Stimulated activated CD4-positive, alpha-beta T cell treated with anti-CD3 and anti-CD28 coated beads, Interleukin-1b, Interleukin-23, amount 100 ng/mL, for 1 hour (primary cell): ENCODE results near the gene TMEM198.

Experiments used
- DNase-seq, 2 donors: peaks; one replicate each; pipeline ENCODE4 v3.0.0-alpha.2; 2020; ENCODE audit warnings: low read depth in 2 of 2

The TMEM198 gene

DNA sequence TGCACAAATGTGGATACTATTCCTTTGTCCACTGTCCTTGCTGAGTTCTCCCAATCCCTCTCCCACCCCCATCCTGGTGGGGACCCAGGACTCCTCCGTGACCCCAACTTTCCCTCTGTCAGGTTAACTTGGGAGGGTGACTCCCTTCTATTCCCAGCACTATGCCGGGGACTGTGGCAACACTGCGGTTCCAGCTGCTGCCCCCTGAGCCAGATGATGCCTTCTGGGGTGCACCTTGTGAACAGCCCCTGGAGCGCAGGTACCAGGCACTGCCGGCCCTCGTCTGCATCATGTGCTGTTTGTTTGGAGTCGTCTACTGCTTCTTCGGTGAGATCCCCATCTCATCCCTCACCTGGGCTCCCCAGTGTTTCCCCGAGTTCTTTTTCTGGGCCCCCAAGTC lies 739 bp downstream of the TMEM198 start:
- DNase-seq, result no peak

DNA sequence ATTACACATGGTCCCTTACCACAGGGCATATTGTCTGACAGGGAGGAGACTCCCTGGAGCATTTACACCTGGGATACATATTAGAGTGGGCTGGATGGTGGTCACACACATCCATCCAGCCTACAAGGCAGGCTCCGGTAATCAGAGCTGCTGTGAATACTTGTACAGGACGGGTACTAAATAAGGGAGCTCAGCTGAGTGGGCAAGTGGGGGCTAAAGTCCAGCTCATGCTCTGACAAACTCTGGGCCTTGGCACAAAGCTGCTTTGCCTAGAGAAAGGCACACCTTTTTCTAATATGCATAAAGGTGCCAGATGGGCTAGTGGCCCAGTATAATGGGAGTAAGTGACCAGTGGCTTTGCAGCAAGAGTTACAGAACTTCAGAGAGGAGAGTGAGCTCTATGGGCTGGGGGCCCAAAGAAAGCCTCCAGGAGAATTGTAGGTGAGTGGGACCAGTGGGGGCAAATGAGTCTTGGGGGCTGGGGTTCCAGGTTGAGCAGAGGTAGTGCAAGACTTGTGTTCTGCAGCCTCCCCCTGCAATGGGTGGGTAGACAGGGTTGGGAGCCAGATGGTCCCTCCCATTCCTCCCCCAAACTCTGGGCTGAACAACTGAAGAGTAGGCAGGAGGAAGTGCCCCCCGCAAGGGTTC lies 1.6 kb downstream of the TMEM198 start:
- DNase-seq, result no peak

DNA sequence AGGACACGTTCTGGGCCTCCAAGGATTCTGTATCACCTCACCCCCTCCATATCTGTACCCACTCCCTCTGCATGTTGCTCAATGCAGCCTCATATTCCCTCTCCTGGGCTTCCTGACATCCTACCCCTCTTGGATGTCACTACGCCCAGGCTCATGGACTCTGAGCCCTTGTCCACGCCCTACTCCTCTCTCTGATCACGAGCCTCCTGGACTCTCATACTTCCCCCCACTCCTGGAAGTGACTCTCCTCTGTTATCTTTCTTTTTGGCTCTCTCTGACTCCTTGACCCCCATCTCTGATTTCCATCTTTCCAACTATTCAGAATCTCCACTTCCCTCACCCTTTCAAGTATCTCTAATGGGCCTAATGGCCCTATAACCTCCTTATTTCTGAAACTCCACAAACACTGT lies 2.1 kb downstream of the TMEM198 start:
- no peak for DNase-seq

DNA sequence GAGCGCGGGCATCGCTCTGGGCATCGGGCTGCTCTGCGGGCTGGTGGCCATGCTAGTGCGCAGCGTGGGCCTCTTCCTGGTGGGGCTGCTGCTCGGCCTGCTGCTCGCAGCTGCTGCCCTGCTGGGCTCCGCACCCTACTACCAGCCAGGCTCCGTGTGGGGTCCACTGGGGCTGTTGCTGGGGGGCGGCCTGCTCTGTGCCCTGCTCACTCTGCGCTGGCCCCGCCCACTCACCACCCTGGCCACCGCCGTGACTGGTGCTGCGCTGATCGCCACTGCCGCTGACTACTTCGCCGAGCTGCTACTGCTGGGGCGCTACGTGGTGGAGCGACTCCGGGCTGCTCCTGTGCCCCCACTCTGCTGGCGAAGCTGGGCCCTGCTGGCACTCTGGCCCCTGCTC lies 3.8 kb downstream of the TMEM198 start:
- DNase-seq, result no peak

DNA sequence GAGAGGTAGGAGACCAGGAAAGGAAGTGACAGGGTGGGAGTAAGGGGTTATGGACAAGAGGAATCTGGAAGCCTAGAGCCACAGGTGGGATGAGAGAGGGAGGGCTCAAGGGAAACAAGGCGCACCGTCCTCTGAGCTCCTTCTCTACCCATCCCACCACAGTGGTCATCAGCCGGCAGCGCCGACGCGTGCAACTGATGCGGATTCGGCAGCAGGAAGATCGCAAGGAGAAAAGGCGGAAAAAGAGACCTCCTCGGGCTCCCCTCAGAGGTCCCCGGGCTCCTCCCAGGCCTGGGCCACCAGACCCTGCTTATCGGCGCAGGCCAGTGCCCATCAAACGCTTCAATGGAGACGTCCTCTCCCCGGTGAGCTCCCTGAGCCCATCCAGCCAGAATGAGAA lies 5.2 kb downstream of the TMEM198 start:
- DNase-seq, result no peak

DNA sequence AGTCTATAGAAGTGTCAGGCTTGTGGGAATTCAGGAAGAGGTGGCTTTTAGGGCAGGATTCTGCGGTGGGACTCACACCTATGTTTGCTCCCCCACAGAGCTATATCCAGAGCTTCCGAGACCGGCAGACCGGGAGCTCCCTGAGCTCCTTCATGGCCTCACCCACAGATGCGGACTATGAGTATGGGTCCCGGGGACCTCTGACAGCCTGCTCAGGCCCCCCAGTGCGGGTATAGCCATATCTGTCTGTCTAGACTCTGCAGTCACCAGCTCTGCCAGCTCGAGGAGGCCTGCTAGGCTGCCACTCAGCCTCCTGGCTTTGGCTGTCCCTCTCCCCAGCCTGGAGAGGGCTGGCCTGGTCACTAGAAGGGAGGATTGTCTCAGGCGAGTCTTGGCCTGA lies 5.8 kb downstream of the TMEM198 start:
- no peak for DNase-seq

DNA sequence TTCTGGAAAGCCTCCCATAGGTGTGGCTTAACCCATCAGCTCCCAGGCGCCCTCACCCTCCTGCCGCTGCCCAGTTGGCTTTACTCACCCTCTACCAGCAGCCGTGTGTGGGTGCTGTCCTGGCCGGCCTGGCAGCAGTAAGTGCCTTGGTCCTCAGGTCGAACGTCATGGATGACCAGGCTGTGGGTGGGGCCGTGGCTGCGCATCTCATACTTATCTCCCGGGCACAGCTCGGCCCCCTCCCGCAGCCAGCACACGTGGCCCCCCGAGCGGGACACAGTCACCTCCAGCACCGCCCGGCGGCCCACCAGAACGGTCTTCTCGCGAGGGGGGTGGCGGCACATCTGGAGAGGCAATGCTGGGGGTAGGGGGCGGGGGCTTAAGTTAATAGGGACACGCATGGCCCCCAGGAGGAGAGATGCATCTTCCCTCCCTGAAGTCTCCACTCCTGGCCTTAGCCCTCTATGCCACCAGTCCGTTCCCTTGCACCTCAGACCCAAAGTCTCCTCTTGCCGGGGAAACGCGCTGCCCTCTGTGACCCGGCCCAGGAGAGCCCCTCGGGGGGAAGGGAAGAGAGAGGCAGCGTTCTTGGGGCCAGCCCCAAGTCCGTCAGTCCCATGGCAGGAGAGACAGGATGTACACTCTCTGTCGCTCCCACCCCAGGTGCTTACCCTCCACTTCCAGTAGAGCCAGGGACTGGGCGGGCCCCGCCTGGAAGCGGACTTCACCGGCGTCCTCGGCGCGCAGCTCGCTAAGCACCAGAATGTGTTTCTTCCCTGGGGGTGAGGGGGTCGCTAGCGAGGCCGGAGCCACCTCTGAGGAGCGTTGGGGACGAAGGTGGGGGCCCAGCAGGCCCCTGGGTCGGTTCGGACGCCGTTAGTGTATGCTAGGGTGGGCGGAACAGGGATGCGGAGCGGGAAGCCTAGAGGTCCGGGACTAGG lies 7.9 kb downstream of the TMEM198 start:
- no peak for DNase-seq

DNA sequence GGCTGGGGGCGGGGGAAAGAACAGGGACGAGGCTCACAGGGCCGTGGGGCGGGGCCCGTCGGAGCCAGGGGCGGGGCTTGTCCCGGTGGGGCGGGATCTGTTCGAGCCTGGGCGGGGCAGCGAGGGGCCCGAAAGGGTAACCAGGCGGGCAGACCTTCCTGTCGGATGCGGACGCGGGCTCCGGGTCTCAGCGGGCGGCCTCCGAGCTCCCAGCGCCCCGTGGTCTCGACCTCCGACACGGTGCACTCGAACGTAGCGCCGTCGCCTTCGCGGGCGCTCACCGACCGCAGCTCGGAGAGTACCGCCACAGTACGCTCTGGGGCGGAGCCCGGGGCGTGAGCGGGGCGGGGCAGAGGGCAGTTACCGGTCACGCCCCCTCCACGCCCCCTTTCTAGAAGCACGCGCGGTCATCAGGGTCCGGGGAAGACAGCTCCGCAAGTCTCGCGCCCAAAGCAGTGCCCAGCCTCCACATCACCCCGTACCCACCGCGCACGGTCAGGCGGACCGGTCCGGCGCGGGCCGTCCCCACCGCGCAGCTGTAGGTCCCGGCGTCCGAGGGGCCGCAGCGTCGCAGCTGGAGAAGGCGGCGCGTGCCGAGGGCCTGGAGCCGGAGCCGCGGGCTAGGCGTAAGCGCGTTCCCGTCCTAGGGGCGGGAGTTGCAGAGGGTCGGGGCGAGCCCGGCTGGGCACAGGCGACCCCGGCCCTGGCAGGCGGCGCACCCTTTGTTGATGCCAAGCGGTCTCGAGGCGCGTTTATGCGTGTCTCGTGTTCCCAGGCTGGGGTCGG lies 8.7 kb downstream of the TMEM198 start:
- DNase-seq, result peak; percentile 48 to 70

DNA sequence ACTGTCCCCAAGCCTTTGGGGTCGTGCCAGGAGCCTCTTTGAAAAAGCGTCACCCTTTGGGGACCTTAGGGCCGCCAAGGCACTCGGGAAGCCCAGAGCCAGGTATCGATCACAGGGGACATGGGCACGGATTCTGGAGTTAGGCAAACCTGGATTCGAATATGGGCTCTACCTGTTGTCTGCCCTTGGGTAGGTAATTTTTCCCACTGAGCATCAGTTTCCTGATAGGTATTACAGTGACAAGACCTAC lies 9.3 kb downstream of the TMEM198 start:
- DNase-seq, result no peak

DNA sequence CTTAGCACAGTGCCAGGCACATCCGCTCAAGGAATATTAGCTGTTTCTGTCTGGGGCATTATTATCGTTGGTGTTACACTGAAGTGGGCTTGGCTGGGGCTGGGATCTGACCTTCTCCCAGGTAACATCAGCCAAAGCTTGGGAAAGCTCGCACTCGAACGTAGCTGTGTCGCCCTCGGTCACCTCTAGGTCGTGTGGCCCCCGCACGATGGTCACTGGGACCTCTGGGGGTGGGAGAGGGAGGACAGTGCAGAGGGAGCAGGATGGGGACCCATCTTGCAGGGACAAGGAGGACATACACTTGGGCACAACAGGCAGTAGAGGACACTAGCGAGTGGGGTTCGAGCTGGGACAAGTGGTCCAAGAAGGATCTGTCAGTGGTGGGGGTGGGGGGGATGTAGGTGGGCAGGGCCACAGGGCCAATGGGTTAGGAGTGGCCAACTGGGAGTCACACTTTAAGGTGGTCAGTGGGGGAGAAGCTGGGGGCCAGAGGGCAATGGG lies 9.7 kb downstream of the TMEM198 start:
- DNase-seq, result no peak

DNA sequence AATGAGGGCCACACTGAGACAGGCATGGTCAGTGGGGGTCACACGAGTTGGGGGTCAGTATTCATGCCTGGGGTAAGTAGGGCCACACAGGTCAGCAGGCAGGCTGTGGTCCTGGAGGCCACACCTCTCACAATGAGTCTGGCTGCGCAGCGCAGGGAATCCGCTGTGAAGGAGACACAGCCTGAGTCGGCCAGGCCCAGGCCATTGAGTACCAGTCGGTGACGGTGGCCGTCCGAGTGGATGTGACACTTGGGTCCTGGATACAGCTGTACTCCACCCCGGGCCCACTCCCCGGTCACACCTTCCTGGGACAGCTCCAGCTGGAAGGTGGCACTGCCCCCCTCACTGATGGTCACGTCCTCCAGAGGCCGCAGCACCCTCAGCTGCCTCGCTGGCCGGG lies 10.5 kb downstream of the TMEM198 start:
- DNase-seq, result no peak

DNA sequence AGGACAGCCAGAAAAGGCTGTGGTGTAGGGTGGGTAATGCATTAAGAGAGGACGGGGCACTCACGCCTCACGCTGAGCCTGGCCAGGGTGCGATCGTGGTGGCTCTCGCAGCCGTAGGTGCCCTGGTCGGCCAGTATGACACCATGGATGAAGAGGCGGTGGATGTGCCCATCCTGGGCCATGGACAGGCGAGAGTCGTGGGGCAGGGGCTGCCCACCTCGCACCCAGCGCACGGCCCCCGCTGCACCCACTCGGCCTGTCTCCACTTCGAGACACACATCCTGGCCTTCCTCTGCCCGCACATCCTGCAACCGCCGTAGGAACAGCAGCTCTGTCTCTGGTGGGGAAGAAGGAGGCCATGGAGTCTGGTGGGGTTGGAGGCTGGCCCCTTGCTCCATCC lies 12.1 kb downstream of the TMEM198 start:
- DNase-seq, result no peak

DNA sequence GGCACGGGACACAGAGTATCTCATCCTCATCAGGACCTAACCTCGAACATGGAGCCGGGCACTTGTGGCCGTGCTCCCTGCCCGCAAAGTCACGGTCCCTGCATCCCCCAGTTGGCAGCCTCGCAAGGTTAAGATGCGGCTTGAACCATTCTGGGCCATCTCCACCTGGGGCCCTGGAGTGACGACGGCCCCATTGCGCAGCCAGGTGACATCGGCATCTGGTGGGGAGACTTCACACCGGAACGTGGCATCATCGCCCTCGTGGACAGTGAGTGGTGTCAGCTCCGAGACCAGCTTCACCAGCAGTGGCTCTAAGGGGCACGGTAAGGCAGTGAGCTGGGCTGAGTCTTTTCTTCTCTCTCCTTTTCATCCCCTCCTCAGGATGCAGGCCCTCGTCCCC lies 12.6 kb downstream of the TMEM198 start:
- DNase-seq, result no peak

DNA sequence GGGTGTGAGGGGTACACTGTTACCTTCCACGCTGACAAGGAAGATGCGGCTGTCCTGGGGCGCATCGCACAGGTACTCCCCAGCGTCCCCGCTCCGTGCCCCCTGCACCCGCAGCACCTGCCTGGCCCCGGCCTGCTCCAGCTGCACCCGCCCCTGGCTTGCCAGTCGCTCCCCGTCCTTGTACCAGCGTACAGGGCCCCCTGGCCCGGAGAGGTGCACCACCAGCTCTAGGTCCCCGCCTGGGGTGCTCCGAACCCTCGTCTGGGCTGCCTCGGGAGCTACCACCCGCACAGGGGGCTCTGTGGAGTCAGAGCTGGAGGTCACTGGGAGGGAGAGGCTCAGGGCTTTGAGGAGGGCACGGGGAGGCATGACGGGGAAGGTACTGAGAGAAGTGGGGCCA lies 13.5 kb downstream of the TMEM198 start:
- DNase-seq, result no peak

DNA sequence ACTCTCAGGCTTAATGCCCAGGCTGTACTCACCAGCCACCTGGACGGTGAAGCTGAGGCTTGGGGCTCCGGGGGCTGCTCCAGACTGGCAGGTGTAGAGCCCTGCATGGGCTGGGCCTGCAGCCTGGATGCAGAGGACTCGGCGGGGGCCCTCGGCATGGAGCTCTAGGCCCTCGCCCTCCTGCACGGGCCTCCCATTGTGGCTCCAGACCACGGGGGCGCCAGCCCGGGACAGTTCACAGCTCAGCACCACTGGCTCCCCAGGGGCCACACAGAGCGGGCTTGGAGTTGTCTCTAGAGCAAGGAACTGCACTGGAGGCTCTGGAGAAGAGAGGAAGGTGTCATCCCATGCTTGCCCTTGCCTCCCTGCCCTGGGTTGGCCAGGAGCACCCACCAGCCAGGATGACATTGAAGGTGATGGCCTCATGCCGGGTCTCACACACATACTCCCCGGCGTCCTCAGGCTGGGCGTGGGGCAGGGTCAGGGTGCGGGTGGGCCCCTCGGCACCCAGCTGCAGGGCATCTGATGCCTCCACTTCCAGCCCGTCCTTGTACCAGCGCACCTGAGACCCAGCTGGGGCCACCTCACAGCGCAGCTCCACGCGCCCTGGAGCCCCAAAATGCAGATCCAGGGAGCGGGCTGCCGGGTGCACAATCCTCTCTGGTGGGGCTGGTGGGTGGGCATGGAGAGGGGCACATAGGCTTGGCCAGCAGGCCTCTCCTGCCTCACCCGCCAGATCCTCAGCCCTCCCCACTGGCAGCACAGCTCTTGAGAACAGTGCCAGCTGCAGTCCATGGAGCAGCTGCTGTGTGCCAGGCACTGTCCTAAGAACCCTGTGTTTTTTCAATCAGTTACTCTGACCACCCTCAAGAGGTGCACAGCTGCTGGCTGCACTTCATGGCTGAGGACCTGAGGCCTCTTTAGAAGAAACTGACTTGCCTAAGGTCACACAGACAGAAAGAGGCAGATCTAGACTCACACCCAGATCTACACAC lies 14.3 kb downstream of the TMEM198 start:
- no peak for DNase-seq

DNA sequence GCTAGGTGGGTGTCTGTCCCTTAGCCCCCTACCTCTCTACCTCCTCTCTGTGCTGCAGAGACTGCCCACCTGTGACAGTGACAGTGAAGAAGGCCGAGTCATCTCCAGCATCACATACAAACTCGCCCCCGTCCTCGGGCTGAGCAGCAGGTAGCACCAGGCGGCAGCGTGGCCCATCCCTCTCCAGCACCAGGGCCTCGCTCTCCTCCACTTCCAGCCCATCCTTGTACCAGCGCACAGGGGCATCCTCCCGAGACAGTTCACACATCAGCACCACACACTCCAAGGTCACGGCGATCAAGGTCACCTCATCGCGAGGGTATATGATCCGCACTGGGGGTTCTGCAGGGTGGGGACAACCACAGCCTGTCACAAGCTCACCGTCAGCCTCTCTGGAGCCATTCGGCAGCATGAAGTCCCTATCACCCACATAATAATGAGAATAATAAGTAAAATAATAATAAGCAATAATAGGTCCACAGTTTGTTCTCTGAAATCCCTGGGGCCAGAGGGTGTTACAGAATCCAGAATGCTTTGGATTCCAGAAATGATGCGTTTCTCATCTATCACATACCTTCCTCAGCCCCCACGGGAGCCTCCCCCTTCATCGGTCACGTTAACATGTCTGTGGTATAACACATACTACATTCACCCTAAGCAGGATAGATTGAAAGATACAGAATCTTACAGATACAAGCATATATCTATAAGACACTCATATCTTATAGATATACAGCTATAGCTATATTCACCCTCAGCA lies 15.5 kb downstream of the TMEM198 start:
- DNase-seq, result no peak

DNA sequence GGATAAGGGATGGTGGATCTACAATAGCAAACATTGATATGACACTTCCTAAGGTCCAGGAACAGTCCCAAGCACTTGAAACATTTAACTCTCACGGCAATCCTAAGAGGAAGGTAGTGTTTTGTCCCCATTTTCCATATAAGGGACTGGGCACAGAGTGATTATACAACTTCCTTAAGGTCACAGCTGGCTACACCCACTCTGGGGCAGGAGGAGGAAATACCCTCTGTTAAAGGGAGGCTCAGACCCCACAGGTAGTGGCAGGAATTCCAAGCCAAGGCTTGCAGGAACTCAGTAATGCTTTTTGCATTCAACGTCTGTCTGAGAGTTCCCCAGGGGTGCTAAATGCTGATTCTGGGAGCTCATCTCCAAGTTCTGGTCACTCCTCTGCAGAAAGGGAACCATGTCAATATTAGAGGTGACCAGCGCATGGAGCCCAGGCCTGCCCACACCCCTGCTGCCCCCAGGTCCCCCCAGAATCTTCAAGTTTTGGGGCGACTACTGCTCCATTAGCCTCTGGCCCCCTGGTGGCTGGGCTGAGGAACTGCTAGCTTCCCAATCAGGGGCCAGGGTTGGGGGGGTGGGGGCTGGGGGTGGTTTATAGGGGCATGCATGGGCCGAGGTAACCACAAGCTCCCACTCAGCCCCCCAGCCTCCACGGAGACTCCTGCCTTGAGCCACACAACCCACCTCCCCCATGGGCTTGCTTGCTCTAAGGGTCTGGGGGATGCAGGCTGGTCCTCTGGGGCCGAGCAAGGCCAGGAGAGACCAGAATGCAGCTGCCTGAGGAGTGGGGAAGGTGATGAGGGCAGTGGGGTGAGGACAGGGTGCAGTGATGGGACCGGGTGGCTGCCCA lies 16.4 kb downstream of the TMEM198 start:
- no peak for DNase-seq

DNA sequence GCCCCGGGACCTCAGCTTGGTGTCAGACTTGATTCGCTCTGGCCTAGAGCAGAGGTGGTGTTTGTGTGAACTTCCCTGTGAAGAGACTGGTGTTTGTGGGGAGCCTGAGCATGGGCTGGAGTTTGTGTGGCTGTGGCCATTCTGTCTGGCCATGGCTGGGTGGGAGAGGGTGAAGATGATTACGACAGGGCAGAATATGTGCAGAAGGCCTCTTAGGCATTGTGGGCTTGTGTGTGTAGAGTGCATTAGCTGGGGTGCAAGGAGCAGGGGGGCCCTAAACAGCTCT lies 17.0 kb downstream of the TMEM198 start:
- no peak for DNase-seq

DNA sequence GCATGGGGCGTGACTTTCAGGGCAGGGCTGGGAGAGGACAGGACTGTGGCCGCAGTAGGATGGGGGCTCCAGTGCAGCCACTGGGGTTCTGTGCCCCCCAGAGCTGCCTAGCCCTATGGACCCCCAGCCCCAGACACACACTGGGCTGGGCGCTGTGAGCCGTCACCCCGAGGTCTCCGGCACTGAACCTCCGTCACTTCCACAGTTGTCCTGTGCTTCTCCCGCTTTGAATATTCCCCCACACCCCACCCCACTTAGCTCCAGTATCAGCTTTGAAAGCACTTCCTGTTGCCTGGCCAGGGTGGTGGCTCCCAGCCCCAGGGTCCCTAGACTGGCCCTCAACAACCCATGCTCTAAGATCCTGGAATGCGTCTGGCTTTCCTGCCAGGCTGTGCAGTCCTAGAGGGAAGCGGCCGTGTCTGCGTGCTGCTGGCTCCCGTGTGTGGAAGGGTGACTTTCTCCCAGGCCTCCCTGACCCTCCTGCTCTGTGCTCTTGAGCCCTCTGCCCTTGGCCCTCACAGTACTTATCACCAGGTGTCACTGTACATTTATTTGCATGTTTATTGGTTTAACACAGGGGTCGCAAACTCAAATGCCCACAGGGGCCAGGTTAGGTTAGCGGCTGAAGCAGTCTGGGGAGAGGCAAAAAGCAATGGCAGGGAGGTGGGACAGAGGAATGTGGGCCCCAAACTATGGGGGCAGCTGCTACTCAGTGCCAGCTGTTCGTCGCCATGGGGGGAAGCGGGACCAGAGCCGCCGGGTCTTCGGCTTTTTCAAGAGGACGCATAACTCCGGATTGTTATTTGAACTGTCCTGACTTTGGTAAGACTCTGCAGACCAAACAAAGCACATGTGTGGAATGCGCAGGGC lies 17.6 kb downstream of the TMEM198 start:
- DNase-seq, result no peak
